GM21423 (cell line): ENCODE measurements around the gene RNF169.

Experiments
- ATAC-seq: cut with Tn5 transposase; IDR thresholded peaks from one replicate; pipeline ENCODE4 v1.9.1; 2021; ENCODE audit warnings: mild to moderate bottlenecking, moderate library complexity; ENCODE audit not compliant: unreplicated experiment

RNF169 gene

DNA sequence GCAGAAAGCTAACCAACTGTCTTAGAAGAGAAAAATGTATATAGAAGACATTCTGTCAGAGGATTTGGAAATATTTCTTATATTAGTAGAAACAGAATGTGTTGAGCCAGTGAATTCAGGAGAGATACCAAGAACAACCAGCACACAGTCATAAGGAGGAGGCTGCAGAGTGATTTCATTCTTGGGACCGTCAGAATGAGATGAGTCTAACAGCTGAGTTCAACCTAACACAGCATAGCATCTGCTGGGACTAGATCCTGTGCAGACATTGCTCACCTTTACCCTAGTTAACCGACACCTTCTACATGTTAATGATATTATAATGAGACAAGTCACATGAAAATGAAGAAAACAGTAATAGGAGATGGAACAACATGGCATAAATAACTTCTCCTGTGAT is 114.8 kb downstream of the RNF169 start:
- no peak for ATAC-seq

DNA sequence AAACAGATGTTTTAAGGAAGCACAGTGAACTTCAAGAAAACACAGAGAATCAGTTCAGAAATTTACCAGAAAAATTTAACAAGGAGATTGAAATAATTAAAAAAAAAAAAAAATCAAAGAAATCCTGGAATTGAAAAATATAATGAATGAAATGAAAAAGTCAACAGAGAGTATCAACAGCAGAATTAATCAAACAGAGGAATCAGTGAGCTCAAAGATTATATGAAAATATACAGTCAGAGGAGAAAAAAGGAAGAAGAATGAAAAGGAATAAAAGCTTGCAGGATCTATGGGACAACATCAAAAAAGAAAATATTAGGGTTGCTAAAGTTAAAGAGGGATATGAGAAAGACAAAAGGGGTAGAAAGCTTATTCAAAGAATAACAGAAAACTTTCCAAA is 117.9 kb downstream of the RNF169 start:
- ATAC-seq: no peak

DNA sequence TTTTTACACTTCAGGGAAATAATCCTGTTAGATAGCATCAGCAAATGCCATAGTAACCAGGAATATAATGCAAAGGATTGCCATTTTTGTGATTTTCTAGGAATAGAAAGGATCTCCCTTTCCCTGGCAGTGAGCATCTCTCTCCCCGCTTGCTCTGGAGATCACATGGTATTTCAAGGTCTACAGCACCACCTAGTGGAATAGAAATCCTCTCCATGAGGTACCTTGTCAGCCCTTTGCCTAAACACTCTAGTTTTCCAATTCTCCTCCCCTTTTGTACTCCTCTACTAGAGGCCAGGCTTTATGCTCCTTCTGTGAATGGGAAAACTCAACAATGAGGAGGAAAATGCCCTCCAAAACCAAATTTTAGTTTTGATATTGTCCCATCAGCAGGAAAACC is 121.8 kb downstream of the RNF169 start:
- no peak for ATAC-seq

DNA sequence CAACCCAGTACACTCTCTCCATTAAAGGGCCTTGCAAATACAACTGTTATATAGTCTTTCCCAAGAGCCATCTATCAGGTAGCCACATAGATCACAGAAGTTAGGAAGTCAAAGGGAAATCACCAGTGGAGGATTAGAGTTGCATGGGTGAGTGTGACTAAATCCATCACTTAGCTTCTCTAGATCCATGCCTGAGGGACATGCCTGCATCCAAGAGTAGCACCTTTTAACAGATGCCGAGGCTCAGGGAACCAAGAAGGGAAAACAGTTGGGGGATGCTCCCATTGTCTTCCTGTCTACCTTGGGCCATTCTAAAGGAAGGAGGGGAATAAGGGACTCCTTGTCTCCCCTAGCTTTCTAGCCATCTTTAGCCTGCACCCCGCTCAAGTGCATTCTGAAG is 122.4 kb downstream of the RNF169 start:
- ATAC-seq: no peak

DNA sequence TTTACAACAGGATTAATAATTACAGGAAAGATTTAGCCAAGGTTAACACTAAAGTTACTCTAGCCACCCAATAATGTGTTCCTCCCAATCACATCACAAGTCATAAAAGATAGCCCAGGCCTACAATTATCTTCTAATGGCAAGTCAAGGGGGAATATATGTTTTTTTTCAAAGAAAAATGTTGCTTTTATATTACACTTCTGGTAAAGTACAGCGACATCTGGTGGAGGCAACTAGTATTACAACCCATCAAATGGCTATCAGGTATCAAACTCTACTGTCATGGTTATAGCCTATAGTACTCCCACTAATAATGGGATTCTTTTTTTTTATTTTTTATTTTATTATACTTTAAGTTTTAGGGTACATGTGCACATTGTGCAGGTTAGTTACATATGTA is 128.5 kb downstream of the RNF169 start:
- no peak for ATAC-seq
